Thyroid gland (tissue), 4 donors: ENCODE data around the gene TEK. TPM values are rescaled to one million over a fixed set of nuclear protein-coding genes. Genes with fewer than 3 reads are reported as not detected.
"Not testable (repeated sequence)": the region's sequence is repeated elsewhere in the genome, so short reads cannot be mapped to it uniquely, and the experiment has no call there.

Source experiments
- DNase-seq, 2 donors: peaks; one replicate each; pipeline ENCODE4 v3.0.0-alpha.2; 2019
- H3K27ac ChIP-seq, 3 donors: fragments of 200-600 bp; sonication (generic); 1 replicate in 2 of 3; 2 replicates in 1 of 3; pipeline ENCODE4 v1.5.1; 2016 to 2019; ENCODE audit warnings: mild to moderate bottlenecking in 1 of 3, moderate library complexity in 1 of 3
- H3K27me3 ChIP-seq: fragments of 200-600 bp; sonication (generic); one replicate; pipeline ENCODE4 v1.5.1; 2019
- H3K36me3 ChIP-seq, 2 donors: fragments of 200-600 bp; sonication (generic); one replicate each; pipeline ENCODE4 v1.5.1; 2016 to 2019
- H3K4me1 ChIP-seq, 2 donors: fragments of 200-600 bp; sonication (generic); one replicate each; pipeline ENCODE4 v1.5.1; 2017 to 2019
- H3K4me3 ChIP-seq, 3 donors: fragments of 200-600 bp; sonication (generic); replicated peaks in 1 of 3; 1 replicate in 2 of 3; 2 replicates in 1 of 3; pipeline ENCODE4 v1.5.1; 2016; ENCODE audit warnings: mild to moderate bottlenecking in 1 of 3
- H3K9me3 ChIP-seq: fragments of 200-600 bp; sonication (generic); one replicate; pipeline ENCODE4 v1.5.1; 2017
- POLR2A ChIP-seq, 2 donors: fragments of 450-650 bp; IDR thresholded peaks; one replicate each; pipeline ENCODE4 v1.6.1; 2017; ENCODE audit warnings: antibody characterized with exemption in 2 of 2, mild to moderate bottlenecking in 2 of 2, moderate library complexity in 1 of 2
- WGBS, 2 donors: methylation state at CpG; one replicate each; pipeline ENCODE4 v1.1.5; 2017; 5-methylcytosine and 5-hydroxymethylcytosine counted together
- intact Hi-C: fragments of 100-400 bp; cut with DNase I; formaldehyde crosslinking; loops from one replicate; pipeline ENCODE4 v1.15.1; 2023
- total RNA-seq, 4 donors: library from RNA; depleted of rRNA; stranded (reverse); fragments of >200 nt; gene quantifications; one replicate each; pipeline ENCODE4 v1.2.3, GENCODE V29; 2016
- TF ChIP-seq, protein P1 (sequence below), 6 experiments: fragments of 200-600 bp in 3 of 6; fragments of 450-650 bp in 3 of 6; sonication (generic) in 3 of 6; IDR thresholded peaks; one replicate each; pipeline ENCODE4 v1.5.1; 2016 to 2019; ENCODE audit warnings: antibody characterized with exemption in 6 of 6, mild to moderate bottlenecking in 2 of 6, inconsistent platforms in 1 of 6, moderate library complexity in 1 of 6

The TEK gene
- total RNA-seq, 4 donors from 2014 or later: 11.9 to 32.6 (median 15.9) TPM

DNA sequence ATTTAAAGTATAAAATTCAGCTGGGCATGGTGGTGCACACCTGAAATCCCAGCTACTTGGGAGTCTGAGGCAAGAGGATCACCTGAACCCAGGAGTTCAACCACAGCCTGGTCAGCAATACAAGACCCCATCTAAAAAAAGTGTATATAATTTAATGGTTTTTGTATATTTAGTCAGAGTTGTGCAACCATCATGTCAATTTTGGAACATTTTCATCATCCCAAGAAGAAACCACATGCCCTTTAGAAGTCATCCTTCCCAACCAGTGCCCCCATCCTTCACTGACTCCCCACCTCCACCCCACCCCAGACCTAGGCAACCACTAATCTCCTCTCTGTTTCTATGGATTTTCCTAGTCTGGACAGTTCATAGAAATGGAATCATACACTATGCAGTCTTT, 18.8 kb upstream of the TEK start:
- H3K36me3 ChIP-seq: no peaks in the 10 kb centered on the region
- no peak overlapping the region for H3K27ac ChIP-seq
- no peaks in the 10 kb centered on the region for H3K9me3 ChIP-seq
- DNase-seq: no peak
- peaks cover 5 to 11% of the 10 kb centered on the region in 2 donors for H3K4me1 ChIP-seq
- TF ChIP-seq, protein P1, sequence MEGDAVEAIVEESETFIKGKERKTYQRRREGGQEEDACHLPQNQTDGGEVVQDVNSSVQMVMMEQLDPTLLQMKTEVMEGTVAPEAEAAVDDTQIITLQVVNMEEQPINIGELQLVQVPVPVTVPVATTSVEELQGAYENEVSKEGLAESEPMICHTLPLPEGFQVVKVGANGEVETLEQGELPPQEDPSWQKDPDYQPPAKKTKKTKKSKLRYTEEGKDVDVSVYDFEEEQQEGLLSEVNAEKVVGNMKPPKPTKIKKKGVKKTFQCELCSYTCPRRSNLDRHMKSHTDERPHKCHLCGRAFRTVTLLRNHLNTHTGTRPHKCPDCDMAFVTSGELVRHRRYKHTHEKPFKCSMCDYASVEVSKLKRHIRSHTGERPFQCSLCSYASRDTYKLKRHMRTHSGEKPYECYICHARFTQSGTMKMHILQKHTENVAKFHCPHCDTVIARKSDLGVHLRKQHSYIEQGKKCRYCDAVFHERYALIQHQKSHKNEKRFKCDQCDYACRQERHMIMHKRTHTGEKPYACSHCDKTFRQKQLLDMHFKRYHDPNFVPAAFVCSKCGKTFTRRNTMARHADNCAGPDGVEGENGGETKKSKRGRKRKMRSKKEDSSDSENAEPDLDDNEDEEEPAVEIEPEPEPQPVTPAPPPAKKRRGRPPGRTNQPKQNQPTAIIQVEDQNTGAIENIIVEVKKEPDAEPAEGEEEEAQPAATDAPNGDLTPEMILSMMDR (IDR thresholded peaks at IDR 0.05): no peak
- TF ChIP-seq POLR2A (IDR thresholded peaks at IDR 0.05): no peak
- H3K4me3 ChIP-seq: no peak overlapping the region
- intact Hi-C loops: no loop called here
- no peaks in the 10 kb centered on the region for H3K27me3 ChIP-seq

DNA sequence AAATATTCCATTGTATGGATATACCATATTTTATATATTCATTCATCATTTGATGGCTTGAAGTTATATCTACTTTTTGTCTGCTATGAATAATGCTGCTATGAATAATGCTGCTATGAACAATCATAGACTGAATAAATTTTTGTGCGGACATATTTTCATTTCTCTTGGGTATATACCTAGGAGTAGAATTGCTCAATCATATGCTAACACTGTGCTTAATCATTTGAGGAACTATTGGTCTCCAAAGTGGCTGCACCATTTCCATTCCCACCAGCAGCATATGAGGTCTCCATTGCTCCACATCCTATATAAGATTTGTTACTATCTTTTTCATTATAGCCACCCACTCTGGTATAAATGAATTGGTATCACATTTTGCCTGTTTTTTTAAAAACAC, 18.3 kb upstream of the TEK start:
- Histone ChIP-seq H3K4me3 (no peak overlapping the region), H3K4me1 (peaks cover 5 to 11% of the 10 kb centered on the region in 2 donors), H3K36me3 (no peaks in the 10 kb centered on the region), H3K27me3 (no peaks in the 10 kb centered on the region), H3K9me3 (no peaks in the 10 kb centered on the region), H3K27ac (no peak overlapping the region)
- intact Hi-C loops: no loop called here
- no peak for TF ChIP-seq POLR2A (IDR thresholded peaks at IDR 0.05)
- TF ChIP-seq, protein P1 (IDR thresholded peaks at IDR 0.05): no peak
- 93 to 100% methylated on average over 1 of the region's 1 CpG for WGBS, 2 donors
- no peak for DNase-seq

DNA sequence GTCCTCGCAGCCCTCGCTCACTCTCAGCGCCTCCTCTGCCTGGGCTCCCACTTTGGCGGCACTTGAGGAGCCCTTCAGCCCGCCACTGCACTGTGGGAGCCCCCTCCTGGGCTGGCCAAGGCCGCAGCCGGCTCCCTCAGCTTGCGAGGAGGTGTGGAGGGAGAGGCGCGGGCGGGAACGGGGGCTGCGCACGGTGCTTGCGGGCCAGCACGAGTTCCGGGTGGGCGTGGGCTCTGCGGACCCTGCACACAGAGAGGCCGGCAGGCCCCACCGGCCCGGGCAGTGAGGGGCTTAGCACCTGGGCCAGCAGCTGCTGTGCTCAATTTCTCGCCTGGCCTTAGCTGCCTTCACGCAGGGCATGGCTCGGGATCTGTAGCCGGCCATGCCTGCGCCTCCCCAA, 16.5 kb upstream of the TEK start:
- 97 to 98% methylated on average over 11 to 22 of the region's 27 CpGs for WGBS, 2 donors
- intact Hi-C loops, H3K27me3 ChIP-seq, H3K9me3 ChIP-seq, H3K36me3 ChIP-seq, DNase-seq, H3K4me1 ChIP-seq, H3K4me3 ChIP-seq, H3K27ac ChIP-seq: not testable (repeated sequence)

DNA sequence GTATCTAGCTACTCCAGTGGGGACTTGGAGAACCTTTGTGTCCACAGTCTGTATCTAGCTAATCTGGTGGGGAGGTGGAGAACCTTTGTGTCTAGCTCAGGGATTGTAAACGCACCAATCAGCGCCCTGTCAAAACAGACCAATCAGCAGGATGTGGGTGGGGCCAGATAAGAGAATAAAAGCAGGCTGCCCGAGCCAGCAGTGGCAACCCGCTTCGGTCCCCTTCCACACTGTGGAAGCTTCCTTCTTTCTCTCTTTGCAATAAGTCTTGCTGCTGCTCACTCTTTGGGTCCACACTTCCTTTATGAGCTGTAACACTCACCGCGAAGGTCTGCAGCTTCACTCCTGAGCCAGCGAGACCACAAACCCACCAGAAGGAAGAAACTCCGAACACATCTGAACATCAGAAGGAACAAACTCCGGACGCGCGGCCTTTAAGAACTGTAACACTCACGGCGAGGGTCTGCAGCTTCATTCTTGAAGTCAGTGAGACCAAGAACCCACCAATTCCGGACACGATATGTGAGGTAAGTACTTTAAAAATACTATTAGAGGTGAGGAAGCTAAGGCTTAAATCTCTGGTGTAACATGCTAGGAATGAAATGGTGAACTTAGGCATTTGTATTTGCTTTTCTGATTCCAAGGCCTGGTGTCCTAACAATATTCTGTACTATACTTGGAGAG, 15.5 kb upstream of the TEK start:
- H3K27me3 ChIP-seq, H3K27ac ChIP-seq, H3K36me3 ChIP-seq, DNase-seq, intact Hi-C loops, H3K4me3 ChIP-seq, H3K4me1 ChIP-seq, H3K9me3 ChIP-seq: not testable (repeated sequence)
- WGBS, 2 donors: 94 to 96% methylated on average over 17 of the region's 17 CpGs

DNA sequence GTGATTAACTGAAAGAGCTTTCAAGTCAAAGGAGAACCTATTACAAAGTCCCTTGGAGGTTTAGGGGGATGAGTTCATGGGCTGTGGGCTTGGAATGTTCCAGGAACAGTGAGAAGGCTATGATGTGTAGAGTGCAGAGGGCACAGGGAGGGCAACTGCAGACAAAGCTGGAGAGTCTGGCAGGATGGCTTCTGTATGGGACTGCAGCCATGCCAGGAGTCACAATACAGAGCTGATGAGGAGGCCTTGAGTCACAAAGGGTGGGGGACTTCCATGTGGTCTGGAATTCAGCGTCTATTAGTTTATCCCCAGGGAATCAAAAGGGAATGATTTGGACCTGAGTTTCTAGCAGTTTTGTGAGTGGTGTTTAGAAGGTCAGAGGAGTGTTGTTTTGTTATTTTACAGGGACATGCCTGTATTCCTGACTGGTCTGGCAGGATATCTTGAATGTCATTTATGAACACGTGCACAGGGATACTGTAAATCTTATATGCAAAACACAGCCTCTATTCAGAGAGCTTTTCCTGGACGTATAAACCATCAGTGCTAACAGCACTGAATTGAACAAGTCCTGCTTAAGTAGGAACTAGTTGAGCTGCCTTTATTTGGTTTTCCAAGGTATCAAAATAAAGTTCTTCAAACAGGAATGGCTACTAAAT, 14.3 kb upstream of the TEK start:
- DNase-seq: no peak
- Histone ChIP-seq H3K36me3 (no peaks in the 10 kb centered on the region), H3K9me3 (no peaks in the 10 kb centered on the region), H3K27me3 (no peaks in the 10 kb centered on the region), H3K4me3 (no peak overlapping the region), H3K27ac (no peak overlapping the region), H3K4me1 (no peaks in the 10 kb centered on the region)
- 40 to 51% methylated on average over 3 of the region's 3 CpGs for WGBS, 2 donors
- TF ChIP-seq, protein P1 (IDR thresholded peaks at IDR 0.05): no peak
- TF ChIP-seq POLR2A (IDR thresholded peaks at IDR 0.05): no peak
- intact Hi-C loops: no loop called here

DNA sequence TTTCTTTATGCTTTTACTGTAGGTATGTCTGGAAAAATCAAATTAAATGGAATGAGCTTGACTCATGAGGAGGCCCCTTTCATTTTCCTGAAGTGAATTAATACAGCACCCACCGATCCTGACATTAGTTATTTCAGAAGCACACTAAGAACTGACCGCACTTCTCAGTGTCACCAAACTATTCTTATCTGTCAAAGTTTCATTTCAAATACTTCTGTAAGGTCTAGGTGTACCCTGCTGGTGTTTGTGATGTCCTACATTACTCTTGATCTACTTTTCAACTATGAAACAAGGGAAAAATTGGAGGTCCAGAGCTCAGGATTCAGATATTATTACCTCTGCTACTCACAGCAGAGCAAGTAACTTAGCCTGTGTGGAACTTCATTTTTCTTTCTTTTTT, 1.8 kb upstream of the TEK start:
- Histone ChIP-seq H3K27ac (no peak overlapping the region), H3K4me3 (no peak overlapping the region), H3K36me3 (no peaks in the 10 kb centered on the region), H3K4me1 (no peaks in the 10 kb centered on the region), H3K9me3 (no peaks in the 10 kb centered on the region), H3K27me3 (no peaks in the 10 kb centered on the region)
- TF ChIP-seq POLR2A (IDR thresholded peaks at IDR 0.05): no peak
- TF ChIP-seq, protein P1 (IDR thresholded peaks at IDR 0.05): no peak
- WGBS, 2 donors: 95 to 97% methylated on average over 2 of the region's 2 CpGs
- no peak for DNase-seq
- intact Hi-C loops: no loop called here
